Spleen (tissue), 11 donors: Measurements from ENCODE around the gene ABCB8. TPM values are rescaled to one million over a fixed set of nuclear protein-coding genes. Genes with fewer than 3 reads are reported as not detected.

Source experiments
- DNase-seq: peaks from one replicate; pipeline ENCODE4 v3.0.0-alpha.2; 2020
- H3K27ac ChIP-seq, 8 donors: fragments of 200-600 bp; sonication (generic) in 7 of 8; 1 replicate in 4 of 8; 2 replicates in 4 of 8; pipeline versions ENCODE4 v1.5.0 to v1.8.0; 2016 to 2021; ENCODE audit warnings: inconsistent platforms in 4 of 8, mild to moderate bottlenecking in 4 of 8, moderate library complexity in 1 of 8
- H3K27me3 ChIP-seq, 7 donors: fragments of 200-600 bp; sonication (generic) in 6 of 7; replicated peaks in 1 of 7; 1 replicate in 4 of 7; 2 replicates in 3 of 7; pipeline versions ENCODE4 v1.5.0 to v1.8.0; 2016 to 2021; ENCODE audit warnings: inconsistent platforms in 3 of 7, mild to moderate bottlenecking in 1 of 7
- H3K36me3 ChIP-seq, 6 donors: fragments of 200-600 bp; sonication (generic) in 5 of 6; 1 replicate in 4 of 6; 2 replicates in 2 of 6; pipeline versions ENCODE4 v1.5.0 to v1.8.0; 2016 to 2021; ENCODE audit warnings: inconsistent platforms in 2 of 6
- H3K4me1 ChIP-seq, 6 donors: fragments of 200-600 bp; sonication (generic) in 5 of 6; 1 replicate in 3 of 6; 2 replicates in 3 of 6; pipeline versions ENCODE4 v1.5.0 to v1.8.0; 2016 to 2021; ENCODE audit warnings: inconsistent platforms in 3 of 6
- H3K4me3 ChIP-seq, 8 donors: fragments of 200-600 bp; sonication (generic) in 7 of 8; 1 replicate in 4 of 8; 2 replicates in 4 of 8; pipeline versions ENCODE4 v1.5.0 to v1.8.0; 2016 to 2021; ENCODE audit warnings: inconsistent platforms in 4 of 8, mild to moderate bottlenecking in 4 of 8, moderate library complexity in 2 of 8
- H3K9me3 ChIP-seq, 8 donors: fragments of 200-600 bp; sonication (generic) in 7 of 8; 1 replicate in 4 of 8; 2 replicates in 4 of 8; pipeline versions ENCODE4 v1.5.0 to v1.8.0; 2016 to 2021; ENCODE audit warnings: inconsistent platforms in 4 of 8
- CTCF ChIP-seq, 11 experiments: fragments of 200-600 bp in 7 of 11; fragments of 450-650 bp in 4 of 11; sonication (generic) in 4 of 11; IDR thresholded peaks in 8 of 11; conservative IDR thresholded peaks in 3 of 11; 1 replicate in 7 of 11; 2 replicates in 4 of 11; pipeline versions ENCODE4 v1.4.0 to v1.8.0; 2016 to 2021; ENCODE audit warnings: antibody characterized with exemption in 11 of 11, inconsistent platforms in 4 of 11, mild to moderate bottlenecking in 1 of 11
- POLR2A ChIP-seq, 3 donors: fragments of 450-650 bp; IDR thresholded peaks; one replicate each; pipeline ENCODE4 v1.5.1; 2017; ENCODE audit warnings: antibody characterized with exemption in 3 of 3, mild to moderate bottlenecking in 1 of 3
- POLR2AphosphoS5 ChIP-seq, 3 donors: sonication (generic); formaldehyde crosslinking; IDR thresholded peaks; one replicate each; pipeline ENCODE4 v1.5.1; 2017; ENCODE audit warnings: antibody characterized with exemption in 3 of 3
- WGBS, 5 donors: extraction: QIAGEN DNeasy Blood & Tissue Kit in 3 of 5; methylation state at CpG; one replicate each; pipeline versions ENCODE4 v1.1.5 to v1.1.7; 2013 to 2018; 5-methylcytosine and 5-hydroxymethylcytosine counted together
- intact Hi-C: fragments of 100-400 bp; cut with DNase I; formaldehyde crosslinking; loops from one replicate; pipeline ENCODE4 v1.15.0; 2023; ENCODE audit warnings: low total_unique reads
- polyA plus RNA-seq, 3 donors: library from polyadenylated mRNA; stranded (reverse); fragments of 200-250 nt; gene quantifications; one replicate each; pipeline ENCODE4 v1.2.1, GENCODE V29; 2013
- total RNA-seq, 7 donors: library from RNA; depleted of rRNA in 3 of 7; stranded (reverse); fragments of >200 nt in 3 of 7; fragmentation: NEBNext Ultra II Directional in 4 of 7; extraction: Animal tissue kit (Norgen Biotek cat#: 25700) in 4 of 7; gene quantifications; one replicate each; pipeline versions ENCODE4 v1.1.0 to v1.2.1, GENCODE V29; 2016 to 2021
- donor health status: healthy with polysubstance abuse.
- donor health status: DM: no; HTN: no; CAD: no; lungs with moderate emphysema.
- donor health status: DM: no; HTN: no; CAD: no.
- donor health status: Bipolar disorder and iron deficiency.
- donor health status: healthy.
- donor health status: DM: no; HTN: no; CAD: no.
- donor health status: DM: yes; HTN: yes; CAD: no.

Gene ABCB8
- total and polyA plus RNA-seq, 10 donors, result 12.9 to 42.6 (median 26.4) TPM

GRCh38 chr7:151070574-151070960 is 42.3 kb downstream of the ABCB8 start:
- Histone ChIP-seq H3K27ac (no peak overlapping the region), H3K36me3 (peaks cover 0 to 100% (median 96%) of the 10 kb centered on the region in 6 donors), H3K4me3 (no peak overlapping the region), H3K4me1 (no peaks in the 10 kb centered on the region), H3K9me3 (no peaks in the 10 kb centered on the region), H3K27me3 (no peaks in the 10 kb centered on the region)
- peak in 1 of 3 donors; percentile 48 for TF ChIP-seq POLR2AphosphoS5 (IDR thresholded peaks at IDR 0.05)
- no peak for TF ChIP-seq CTCF (IDR thresholded peaks at IDR 0.05 in 8 of 11, conservative IDR thresholded peaks at IDR 0.05 in 3 of 11)
- 91 to 100% (median 92%) methylated on average over 4 to 15 of the region's 15 CpGs; no CpG with 5 or more reads in 1 of the 5 donors for WGBS, 5 donors
- DNase-seq, result no peak
- intact Hi-C loops, result no loop called here

GRCh38 chr7:151071032-151071866 is 43.0 kb downstream of the ABCB8 start:
- peaks cover 0 to 100% (median 96%) of the 10 kb centered on the region in 6 donors for H3K36me3 ChIP-seq
- no peak overlapping the region for H3K4me3 ChIP-seq
- no peaks in the 10 kb centered on the region for H3K27me3 ChIP-seq
- H3K9me3 ChIP-seq, result no peaks in the 10 kb centered on the region
- TF ChIP-seq CTCF (IDR thresholded peaks at IDR 0.05 in 8 of 11, conservative IDR thresholded peaks at IDR 0.05 in 3 of 11) (no peak), POLR2A (IDR thresholded peaks at IDR 0.05) (no peak), POLR2AphosphoS5 (IDR thresholded peaks at IDR 0.05) (no peak)
- DNase-seq, result no peak
- no peak overlapping the region for H3K27ac ChIP-seq
- intact Hi-C loops, result no loop called here
- no peaks in the 10 kb centered on the region for H3K4me1 ChIP-seq
- WGBS, 5 donors, result 93 to 96% (median 95%) methylated on average over 39 of the region's 39 CpGs

- Histone ChIP-seq H3K9me3 (no peaks in the 10 kb centered on the region), H3K4me1 (peaks cover 9 to 22% (median 16%) of the 10 kb centered on the region in 6 donors), H3K4me3 (no peak overlapping the region), H3K27me3 (no peaks in the 10 kb centered on the region), H3K36me3 (peaks cover 0 to 100% (median 81%) of the 10 kb centered on the region in 6 donors), H3K27ac (peak overlapping the region in 1 of 8 donors; percentile 13)
- intact Hi-C loops, result no loop called here
- TF ChIP-seq CTCF (IDR thresholded peaks at IDR 0.05 in 8 of 11, conservative IDR thresholded peaks at IDR 0.05 in 3 of 11), result no peak
- no peak for TF ChIP-seq POLR2A (IDR thresholded peaks at IDR 0.05)
- TF ChIP-seq POLR2AphosphoS5 (IDR thresholded peaks at IDR 0.05), result peak in 1 of 3 donors; percentile 32
- no peak for DNase-seq
- WGBS, 5 donors, result 85 to 88% (median 86%) methylated on average over 8 to 17 of the region's 17 CpGs
Observed at GRCh38 chr7:151073990-151074389, 45.7 kb downstream of the ABCB8 start.
